Gastroesophageal sphincter (tissue), 3 donors: ENCODE results near the gene PRKAG2.

Experiments
- CTCF ChIP-seq, 4 experiments: fragments of 200-600 bp in 2 of 4; fragments of 450-650 bp in 2 of 4; sonication (generic) in 1 of 4; IDR thresholded peaks; one replicate each; pipeline ENCODE4 v1.5.1; 2017 to 2019; ENCODE audit warnings: antibody characterized with exemption in 4 of 4, mild to moderate bottlenecking in 2 of 4, moderate library complexity in 2 of 4
- EP300 ChIP-seq: sonication (generic); formaldehyde crosslinking; IDR thresholded peaks from one replicate; pipeline ENCODE4 v1.6.1; 2017; ENCODE audit warnings: antibody characterized with exemption, mild to moderate bottlenecking
- POLR2A ChIP-seq, 2 donors: fragments of 450-650 bp; IDR thresholded peaks; one replicate each; pipeline ENCODE4 v1.6.1; 2017; ENCODE audit warnings: antibody characterized with exemption in 2 of 2, mild to moderate bottlenecking in 2 of 2, moderate library complexity in 1 of 2
- POLR2AphosphoS5 ChIP-seq: sonication (generic); formaldehyde crosslinking; IDR thresholded peaks from one replicate; pipeline ENCODE4 v1.6.1; 2017; ENCODE audit warnings: antibody characterized with exemption

- TF ChIP-seq POLR2A (IDR thresholded peaks at IDR 0.05) (no peak), CTCF (IDR thresholded peaks at IDR 0.05) (no peak), POLR2AphosphoS5 (no peak), EP300 (no peak)
These were observed 15.0 kb downstream of the PRKAG2 start for GRCh38 chr7:151861881-151862280.
